Fibroblast of lung (primary cell): ENCODE measurements around the gene LARP4B.

ENCODE experiments used
- CTCF ChIP-seq, 2 donors: IDR thresholded peaks in 1 of 2; conservative IDR thresholded peaks in 1 of 2; 1 replicate in 1 of 2; 2 replicates in 1 of 2; pipeline ENCODE4 v1.5.1; 2011 to 2012; ENCODE audit warnings: low read length in 2 of 2, control low read depth in 1 of 2, inconsistent platforms in 1 of 2, low read depth in 1 of 2, mild to moderate bottlenecking in 1 of 2
- EZH2 ChIP-seq: IDR thresholded peaks from 2 replicates; pipeline ENCODE4 v1.5.1; 2012; ENCODE audit warnings: low read length, control low read depth, mild to moderate bottlenecking; ENCODE audit errors: missing control alignments

GRCh38 chr10:785861-786214 is 145.7 kb downstream of the LARP4B start:
- TF ChIP-seq CTCF (conservative IDR thresholded peaks at IDR 0.05 in 1 of 2, IDR thresholded peaks at IDR 0.05 in 1 of 2; ENCODE audit: low read depth in 1 of 2, low read length in 2 of 2) (no peak), EZH2 (no peak)
